Karpas-422 (cell line): ENCODE measurements around the gene TGFBR3L. TPM values are rescaled to one million over a fixed set of nuclear protein-coding genes. Genes with fewer than 3 reads are reported as not detected.

Experiments
- DNase-seq: peaks from one replicate; pipeline ENCODE4 v3.0.0-alpha.2; 2015
- H2AFZ ChIP-seq: fragments of 200-600 bp; sonication (generic); 2 replicates; pipeline ENCODE4 v1.6.1; 2014; ENCODE audit warnings: antibody characterized with exemption, low read length, mixed read lengths
- H3K27ac ChIP-seq: fragments of 200-600 bp; sonication (generic); 2 replicates; pipeline ENCODE4 v1.5.1; 2014; ENCODE audit warnings: mild to moderate bottlenecking, low read length, moderate library complexity
- H3K27me3 ChIP-seq: fragments of 200-600 bp; sonication (generic); 2 replicates; pipeline ENCODE4 v1.6.1; 2014; ENCODE audit warnings: low read length, mixed read lengths
- H3K36me3 ChIP-seq: fragments of 200-600 bp; sonication (generic); 2 replicates; pipeline ENCODE4 v1.6.1; 2014; ENCODE audit warnings: low read length, mixed read lengths; ENCODE audit not compliant: insufficient read depth
- H3K4me1 ChIP-seq: fragments of 200-600 bp; sonication (generic); 2 replicates; pipeline ENCODE4 v1.6.1; 2014; ENCODE audit warnings: mild to moderate bottlenecking, low read length, mixed read lengths
- H3K4me2 ChIP-seq: fragments of 200-600 bp; sonication (generic); 2 replicates; pipeline ENCODE4 v1.6.1; 2014; ENCODE audit warnings: low read length, low read depth, mild to moderate bottlenecking; ENCODE audit not compliant: poor library complexity, severe bottlenecking
- H3K4me3 ChIP-seq: fragments of 200-600 bp; sonication (generic); 2 replicates; pipeline ENCODE4 v1.5.1; 2014; ENCODE audit warnings: mild to moderate bottlenecking, antibody characterized with exemption, low read length, mixed read lengths
- H3K79me2 ChIP-seq: fragments of 200-600 bp; sonication (generic); 2 replicates; pipeline ENCODE4 v1.6.1; 2014; ENCODE audit warnings: mild to moderate bottlenecking, low read length, mixed read lengths
- H3K9ac ChIP-seq: fragments of 200-600 bp; sonication (generic); 2 replicates; pipeline ENCODE4 v1.6.0; 2014; ENCODE audit warnings: low read length
- H3K9me2 ChIP-seq: fragments of 200-600 bp; sonication (generic), shearing (Covaris generic); replicated peaks from 2 replicates; pipeline ENCODE4 v1.6.0; 2014; ENCODE audit warnings: mild to moderate bottlenecking, low read length, moderate library complexity; ENCODE audit not compliant: insufficient read depth
- H3K9me3 ChIP-seq: fragments of 300-700, 200-600 bp; sonication (generic); 2 replicates; pipeline ENCODE4 v1.6.1; 2014; ENCODE audit warnings: low read length, mixed read lengths
- H4K20me1 ChIP-seq: fragments of 200-600 bp; sonication (generic); 2 replicates; pipeline ENCODE4 v1.6.1; 2014; ENCODE audit warnings: mild to moderate bottlenecking, antibody characterized with exemption, low read length, low read depth; ENCODE audit not compliant: insufficient read depth
- total RNA-seq: library from RNA; depleted of rRNA; stranded (reverse); fragments of >200 nt; shearing (Covaris generic); gene quantifications from 2 replicates; pipeline ENCODE4 v1.2.3, GENCODE V29; 2014; ENCODE audit warnings: low replicate concordance

TGFBR3L gene
- total RNA-seq, 1 experiment from 2014 or later: not detected

- Histone ChIP-seq H2AFZ (no peak overlapping the region), H3K9me2 (no peaks in the 10 kb centered on the region), H3K4me2 (peak overlapping the region; percentile 94), H3K9ac (peak overlapping the region; percentile 91), H3K27ac (no peak overlapping the region), H3K27me3 (no peaks in the 10 kb centered on the region), H3K4me1 (peaks cover 19% of the 10 kb centered on the region), H3K79me2 (peaks cover 27% of the 10 kb centered on the region), H4K20me1 (no peaks in the 10 kb centered on the region; the same call in 1 of the 2 replicates), H3K36me3 (no peaks in the 10 kb centered on the region), H3K4me3 (peak overlapping the region; percentile 97; the same call in 1 of the 2 replicates), H3K9me3 (no peaks in the 10 kb centered on the region)
- DNase-seq: no peak
These were observed 9.4 kb upstream of the TGFBR3L start for GRCh38 chr19:7905268-7905667.

GRCh38 chr19:7905859-7906258 is 8.8 kb upstream of the TGFBR3L start:
- Histone ChIP-seq H3K27me3 (no peaks in the 10 kb centered on the region), H3K9me3 (no peaks in the 10 kb centered on the region), H3K79me2 (peaks cover 27% of the 10 kb centered on the region), H4K20me1 (no peaks in the 10 kb centered on the region; the same call in 1 of the 2 replicates), H3K27ac (no peak overlapping the region), H3K4me2 (no peak overlapping the region), H2AFZ (no peak overlapping the region), H3K9me2 (no peaks in the 10 kb centered on the region), H3K36me3 (no peaks in the 10 kb centered on the region), H3K9ac (0 out of 2 replicates have a peak overlapping the region, but pooled peaks have one; percentile 10), H3K4me3 (no peak overlapping the region), H3K4me1 (peaks cover 19% of the 10 kb centered on the region)
- no peak for DNase-seq

- Histone ChIP-seq H3K27me3 (no peaks in the 10 kb centered on the region), H3K4me2 (no peak overlapping the region), H4K20me1 (no peaks in the 10 kb centered on the region; the same call in 1 of the 2 replicates), H3K79me2 (peaks cover 27% of the 10 kb centered on the region), H3K4me1 (peaks cover 19% of the 10 kb centered on the region), H3K9me2 (no peaks in the 10 kb centered on the region), H3K27ac (no peak overlapping the region), H3K36me3 (no peaks in the 10 kb centered on the region), H3K9ac (no peak overlapping the region), H3K9me3 (no peaks in the 10 kb centered on the region), H2AFZ (no peak overlapping the region), H3K4me3 (no peak overlapping the region)
- DNase-seq: no peak
These were observed 7.5 kb upstream of the TGFBR3L start for GRCh38 chr19:7907122-7907521.

- no peak overlapping the region for H3K9ac ChIP-seq
- no peak overlapping the region for H3K4me2 ChIP-seq
- no peaks in the 10 kb centered on the region for H3K36me3 ChIP-seq
These were observed 7.1 kb upstream of the TGFBR3L start for GRCh38 chr19:7907544-7907943.

GRCh38 chr19:7908078-7908699 is 6.4 kb upstream of the TGFBR3L start:
- Histone ChIP-seq H3K36me3 (no peaks in the 10 kb centered on the region), H3K27ac (no peak overlapping the region), H2AFZ (no peak overlapping the region), H3K9me2 (no peaks in the 10 kb centered on the region), H3K9me3 (no peaks in the 10 kb centered on the region), H3K27me3 (no peaks in the 10 kb centered on the region), H4K20me1 (no peaks in the 10 kb centered on the region; the same call in 1 of the 2 replicates), H3K9ac (no peak overlapping the region), H3K79me2 (peaks cover 27% of the 10 kb centered on the region), H3K4me3 (no peak overlapping the region), H3K4me2 (no peak overlapping the region), H3K4me1 (peaks cover 11% of the 10 kb centered on the region)
- DNase-seq: no peak

More at GRCh38 chr19:7907544-7907943, 7.1 kb upstream of the TGFBR3L start:
- peaks cover 27% of the 10 kb centered on the region for H3K79me2 ChIP-seq
- no peaks in the 10 kb centered on the region for H3K9me3 ChIP-seq
- H3K4me3 ChIP-seq: no peak overlapping the region
- DNase-seq: no peak
- H2AFZ ChIP-seq: no peak overlapping the region
- H3K4me1 ChIP-seq: peaks cover 17% of the 10 kb centered on the region
- H3K9me2 ChIP-seq: no peaks in the 10 kb centered on the region
- no peaks in the 10 kb centered on the region for H3K27me3 ChIP-seq
- no peaks in the 10 kb centered on the region; the same call in 1 of the 2 replicates for H4K20me1 ChIP-seq
- H3K27ac ChIP-seq: no peak overlapping the region

- Histone ChIP-seq H3K36me3 (no peaks in the 10 kb centered on the region), H3K4me1 (peaks cover 9% of the 10 kb centered on the region), H3K9me3 (no peaks in the 10 kb centered on the region), H3K9me2 (no peaks in the 10 kb centered on the region), H3K27ac (no peak overlapping the region), H3K4me3 (no peak overlapping the region), H3K9ac (no peak overlapping the region), H2AFZ (no peak overlapping the region), H3K27me3 (no peaks in the 10 kb centered on the region), H3K4me2 (no peak overlapping the region), H4K20me1 (no peaks in the 10 kb centered on the region; the same call in 1 of the 2 replicates), H3K79me2 (peaks cover 27% of the 10 kb centered on the region)
- no peak for DNase-seq
These were observed 5.7 kb upstream of the TGFBR3L start for GRCh38 chr19:7908742-7909461.

- Histone ChIP-seq H3K9me2 (no peaks in the 10 kb centered on the region), H3K4me1 (peaks cover 8% of the 10 kb centered on the region), H3K4me2 (no peak overlapping the region), H2AFZ (no peak overlapping the region), H4K20me1 (no peaks in the 10 kb centered on the region; the same call in 1 of the 2 replicates), H3K36me3 (no peaks in the 10 kb centered on the region), H3K4me3 (no peak overlapping the region), H3K27ac (no peak overlapping the region), H3K9me3 (no peaks in the 10 kb centered on the region), H3K9ac (no peak overlapping the region), H3K79me2 (peaks cover 22% of the 10 kb centered on the region), H3K27me3 (no peaks in the 10 kb centered on the region)
- DNase-seq: no peak
These were observed 5.1 kb upstream of the TGFBR3L start for GRCh38 chr19:7909471-7910067.
